Neuronal stem cell (in vitro differentiated cells): Measurements from ENCODE around the gene CROCC2.

Source experiments
- DNase-seq: peaks from one replicate; pipeline ENCODE4 v3.0.0-alpha.2; 2013; ENCODE audit warnings: low spot score
- H2AFZ ChIP-seq: one replicate; pipeline ENCODE4 v1.6.1; 2013; ENCODE audit warnings: mild to moderate bottlenecking, low read length, inconsistent platforms
- H2AK5ac ChIP-seq: 2 replicates; pipeline ENCODE4 v1.6.1; 2013; ENCODE audit warnings: low read depth, mild to moderate bottlenecking, inconsistent platforms, low read length, moderate library complexity, mixed read lengths
- H2BK120ac ChIP-seq: 2 replicates; pipeline ENCODE4 v1.6.1; 2013; ENCODE audit warnings: low read depth, mild to moderate bottlenecking, inconsistent platforms, low read length, moderate library complexity, mixed read lengths
- H2BK12ac ChIP-seq: one replicate; pipeline ENCODE4 v1.6.1; 2013; ENCODE audit warnings: low read length, inconsistent platforms
- H2BK15ac ChIP-seq: 2 replicates; pipeline ENCODE4 v1.6.1; 2013; ENCODE audit warnings: mild to moderate bottlenecking, low read length, inconsistent platforms, mixed read lengths
- H2BK5ac ChIP-seq: one replicate; pipeline ENCODE4 v1.6.1; 2013; ENCODE audit warnings: inconsistent platforms, mild to moderate bottlenecking, low read length, moderate library complexity
- H3K14ac ChIP-seq: one replicate; pipeline ENCODE4 v1.6.1; 2013; ENCODE audit warnings: low read length, inconsistent platforms
- H3K18ac ChIP-seq: 2 replicates; pipeline ENCODE4 v1.6.1; 2013; ENCODE audit warnings: low read length, inconsistent platforms
- H3K23ac ChIP-seq: 2 replicates; pipeline ENCODE4 v1.6.1; 2013; ENCODE audit warnings: low read depth, mild to moderate bottlenecking, mixed read lengths, low read length, inconsistent platforms; ENCODE audit not compliant: poor library complexity
- H3K27ac ChIP-seq: replicated peaks from 3 replicates; pipeline ENCODE4 v1.5.1; 2013; ENCODE audit warnings: low read length, inconsistent platforms
- H3K27me3 ChIP-seq, 3 experiments: 2 replicates each; pipeline ENCODE4 v1.6.1; 2013; ENCODE audit warnings: low read length in 3 of 3, mild to moderate bottlenecking in 2 of 3, inconsistent platforms in 1 of 3, low read depth in 1 of 3, mixed read lengths in 1 of 3, moderate library complexity in 1 of 3; ENCODE audit not compliant: control insufficient read depth in 3 of 3, insufficient read depth in 3 of 3
- H3K36me3 ChIP-seq, 2 donors: replicated peaks in 1 of 2; 2 replicates each; pipeline ENCODE4 v1.6.1; 2013; ENCODE audit warnings: low read length in 2 of 2; ENCODE audit not compliant: control insufficient read depth in 2 of 2, insufficient read depth in 2 of 2
- H3K4ac ChIP-seq: 2 replicates; pipeline ENCODE4 v1.6.1; 2013; ENCODE audit warnings: inconsistent platforms, mild to moderate bottlenecking, low read length, moderate library complexity
- H3K4me1 ChIP-seq, 2 donors: 1 replicate in 1 of 2; 2 replicates in 1 of 2; pipeline ENCODE4 v1.6.1; 2013; ENCODE audit warnings: low read length in 2 of 2, low read depth in 1 of 2; ENCODE audit not compliant: control insufficient read depth in 2 of 2, insufficient read depth in 1 of 2
- H3K4me2 ChIP-seq: one replicate; pipeline ENCODE4 v1.6.1; 2013; ENCODE audit warnings: mild to moderate bottlenecking, low read length, inconsistent platforms; ENCODE audit not compliant: insufficient read depth, poor library complexity, severe bottlenecking
- H3K4me3 ChIP-seq, 2 donors: 2 replicates each; pipeline ENCODE4 v1.5.1; 2013; ENCODE audit warnings: low read length in 2 of 2, mild to moderate bottlenecking in 2 of 2, inconsistent platforms in 1 of 2, moderate library complexity in 1 of 2
- H3K79me1 ChIP-seq: one replicate; pipeline ENCODE4 v1.6.1; 2013; ENCODE audit warnings: low read depth, mild to moderate bottlenecking, inconsistent platforms, low read length, moderate library complexity
- H3K9ac ChIP-seq: one replicate; pipeline ENCODE4 v1.6.1; 2013; ENCODE audit warnings: mild to moderate bottlenecking, low read depth, low read length, inconsistent platforms; ENCODE audit not compliant: poor library complexity
- H3K9me3 ChIP-seq, 2 donors: replicated peaks in 1 of 2; 2 replicates each; pipeline versions ENCODE3 to v1.6.1; 2013; ENCODE audit warnings: low read length in 2 of 2, mild to moderate bottlenecking in 2 of 2, inconsistent platforms in 1 of 2, low read depth in 1 of 2, mixed read lengths in 1 of 2, moderate library complexity in 1 of 2; ENCODE audit not compliant: control insufficient read depth in 2 of 2, insufficient read depth in 1 of 2
- H4K8ac ChIP-seq: one replicate; pipeline ENCODE4 v1.6.1; 2013; ENCODE audit warnings: low read depth, mild to moderate bottlenecking, inconsistent platforms, low read length, moderate library complexity
- H4K91ac ChIP-seq: one replicate; pipeline ENCODE4 v1.6.1; 2013; ENCODE audit warnings: low read length, low read depth, mild to moderate bottlenecking, inconsistent platforms; ENCODE audit not compliant: poor library complexity
- WGBS, 2 donors: extraction: QIAGEN DNeasy Blood & Tissue Kit; methylation state at CpG; one replicate each; pipeline ENCODE4 v1.1.7; 2013; ENCODE audit warnings: missing lambda C conversion rate in 2 of 2, mixed read lengths in 1 of 2; ENCODE audit not compliant: insufficient read length in 2 of 2, insufficient replicate concordance in 1 of 2; ENCODE audit errors: extremely low coverage in 2 of 2; 5-methylcytosine and 5-hydroxymethylcytosine counted together

The CROCC2 gene

DNA sequence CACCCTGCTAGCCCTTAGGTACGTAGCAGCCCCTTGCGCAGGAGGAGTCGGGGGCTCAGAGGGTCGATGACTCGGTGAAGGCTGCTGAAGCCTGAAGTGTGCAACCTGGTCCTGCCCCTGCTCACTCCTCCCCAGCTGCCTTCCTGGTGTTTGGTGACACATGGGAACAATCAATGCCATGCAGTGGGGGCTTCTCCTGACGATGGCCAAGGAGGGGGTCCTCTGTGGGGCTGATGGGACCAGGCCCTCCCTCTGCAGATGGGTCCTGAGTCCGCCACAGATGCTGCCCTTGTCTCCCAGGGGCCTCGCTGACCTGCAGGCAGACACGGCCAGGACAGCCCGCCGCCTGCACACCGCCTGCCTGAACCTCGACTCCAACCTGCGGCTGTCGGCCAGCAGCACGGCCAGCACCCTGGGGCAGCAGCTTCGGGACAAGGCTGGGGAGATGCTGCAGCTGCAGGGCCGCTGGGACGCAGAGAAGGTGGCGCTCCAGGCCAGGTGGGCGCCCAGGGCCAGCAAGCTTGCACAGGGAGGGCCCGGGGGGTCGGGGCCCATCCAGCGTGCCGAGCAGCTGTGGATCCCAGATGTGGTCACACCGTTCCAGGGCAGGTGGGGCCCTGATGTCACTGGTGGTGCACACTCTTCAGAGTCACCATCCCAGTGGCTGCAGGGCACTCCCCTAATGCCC is 24.6 kb downstream of the CROCC2 start:
- DNase-seq, result no peak
- no CpG with 5 or more reads among the region's 26 CpGs for WGBS, 2 donors
- Histone ChIP-seq H4K91ac (no peak overlapping the region), H3K14ac (peak overlapping the region; percentile 99), H2BK15ac (peak overlapping the region; percentile 37), H2BK5ac (no peak overlapping the region), H3K27ac (no peak overlapping the region), H3K4me3 (no peak overlapping the region), H2AK5ac (peak overlapping the region; percentile 84), H3K79me1 (no peaks in the 10 kb centered on the region), H4K8ac (no peak overlapping the region), H3K9ac (peak overlapping the region; percentile 78), H3K4ac (no peak overlapping the region), H3K27me3 (peaks cover 0 to 63% (median 0%) of the 10 kb centered on the region in 3 experiments), H2BK120ac (no peak overlapping the region), H2AFZ (no peak overlapping the region), H3K36me3 (no peaks in the 10 kb centered on the region), H3K23ac (no peak overlapping the region), H3K18ac (peak overlapping the region; percentile 15), H3K4me1 (no peaks in the 10 kb centered on the region), H2BK12ac (no peak overlapping the region), H3K9me3 (no peaks in the 10 kb centered on the region), H3K4me2 (no peak overlapping the region)

DNA sequence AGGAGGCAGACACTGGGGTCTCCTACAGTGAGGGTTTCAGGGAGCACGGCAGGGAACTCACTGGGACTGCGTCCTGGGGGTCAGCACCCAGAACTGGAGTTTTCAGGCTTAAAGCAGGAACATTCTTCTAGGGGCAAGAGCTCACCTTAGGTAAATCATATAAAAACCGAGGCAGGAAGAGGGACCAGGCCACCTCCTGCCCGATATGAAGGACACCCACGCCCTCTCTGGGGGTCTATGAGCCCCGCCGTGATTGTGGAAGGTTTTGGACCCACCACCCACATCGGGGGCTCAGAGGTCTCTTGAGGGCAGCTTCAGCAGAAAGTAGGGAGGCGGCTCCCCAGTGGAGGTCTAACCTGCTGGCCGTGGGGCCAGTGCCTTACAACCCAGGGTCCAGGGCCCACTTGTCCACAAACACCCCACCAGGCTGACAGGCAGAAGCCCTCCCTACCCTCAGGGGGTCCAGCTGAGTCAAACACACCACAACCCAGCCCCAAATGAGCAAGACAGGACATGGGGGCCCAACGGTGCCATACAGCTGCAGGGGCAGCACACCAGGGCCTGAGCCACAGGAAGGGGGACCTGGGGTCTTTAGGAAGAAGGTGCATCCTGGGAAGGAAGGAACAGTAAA is 25.3 kb downstream of the CROCC2 start:
- H3K4me1 ChIP-seq, result no peaks in the 10 kb centered on the region
- no peak overlapping the region for H4K91ac ChIP-seq
- WGBS, 2 donors, result no CpG with 5 or more reads among the region's 11 CpGs
- H3K4ac ChIP-seq, result no peak overlapping the region
- no peaks in the 10 kb centered on the region for H3K9me3 ChIP-seq
- no peak overlapping the region for H2BK12ac ChIP-seq
- no peak overlapping the region for H2BK120ac ChIP-seq
- H3K36me3 ChIP-seq, result no peaks in the 10 kb centered on the region
- H3K4me2 ChIP-seq, result no peak overlapping the region
- H2AK5ac ChIP-seq, result peak overlapping the region; percentile 84
- H3K27me3 ChIP-seq, result peaks cover 0 to 63% (median 0%) of the 10 kb centered on the region in 3 experiments
- no peak overlapping the region for H3K4me3 ChIP-seq
- no peak overlapping the region for H3K27ac ChIP-seq
- peak overlapping the region; percentile 13 for H2BK5ac ChIP-seq
- H2BK15ac ChIP-seq, result no peak overlapping the region
- peak overlapping the region; percentile 99 for H3K14ac ChIP-seq
- no peak overlapping the region for H3K23ac ChIP-seq
- no peaks in the 10 kb centered on the region for H3K79me1 ChIP-seq
- H3K9ac ChIP-seq, result no peak overlapping the region
- DNase-seq, result no peak
- no peak overlapping the region for H2AFZ ChIP-seq
- no peak overlapping the region for H4K8ac ChIP-seq
- H3K18ac ChIP-seq, result peak overlapping the region; percentile 15

DNA sequence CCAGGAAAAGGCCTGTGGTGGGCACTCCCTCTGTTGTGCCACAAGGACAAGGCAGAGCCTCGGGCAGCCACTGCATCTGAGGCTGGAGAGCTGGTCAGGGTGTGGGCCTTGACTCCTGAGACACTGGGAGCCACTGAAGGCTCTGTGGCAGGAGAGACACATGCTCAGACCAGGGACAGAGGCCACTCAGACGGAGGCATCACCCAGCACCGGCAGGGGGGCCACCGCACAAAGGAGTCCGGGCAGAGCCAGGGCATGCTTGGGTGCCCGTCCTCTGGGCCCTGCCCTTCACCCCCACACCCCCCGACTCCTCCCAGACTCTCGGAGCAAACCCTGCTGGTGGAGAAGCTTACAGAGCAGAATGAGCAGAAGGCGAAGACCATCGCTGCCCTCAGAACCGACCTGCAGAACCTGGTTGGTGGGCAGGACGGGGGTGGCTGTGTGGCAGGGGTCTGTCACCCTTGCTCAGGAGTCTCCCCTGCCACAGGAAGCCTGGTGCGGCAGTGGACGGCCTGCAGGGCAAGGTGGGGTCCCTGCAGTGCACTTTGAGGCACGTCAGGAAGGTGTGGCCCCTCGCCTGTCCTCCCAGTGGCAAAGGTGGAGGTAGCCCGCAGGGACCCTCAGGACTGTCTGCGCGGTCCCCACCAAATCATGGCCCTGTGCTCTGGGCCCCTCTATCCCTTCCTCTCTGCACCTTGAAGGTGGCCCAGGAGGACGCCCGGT is 26.0 kb downstream of the CROCC2 start:
- H2AK5ac ChIP-seq, result peak overlapping the region; percentile 66
- H3K9me3 ChIP-seq, result peaks cover 0 to 6% of the 10 kb centered on the region in 2 donors
- H3K14ac ChIP-seq, result no peak overlapping the region
- H2AFZ ChIP-seq, result no peak overlapping the region
- H4K91ac ChIP-seq, result no peak overlapping the region
- no peak overlapping the region for H3K27ac ChIP-seq
- peak overlapping the region; percentile 64 for H3K18ac ChIP-seq
- H3K79me1 ChIP-seq, result no peaks in the 10 kb centered on the region
- peak overlapping the region; percentile 16 for H2BK12ac ChIP-seq
- H3K23ac ChIP-seq, result no peak overlapping the region
- H3K4me1 ChIP-seq, result no peaks in the 10 kb centered on the region
- no peak overlapping the region for H4K8ac ChIP-seq
- peak overlapping the region; percentile 13 for H2BK5ac ChIP-seq
- no peaks in the 10 kb centered on the region for H3K36me3 ChIP-seq
- peak overlapping the region; percentile 3 for H3K4ac ChIP-seq
- WGBS, 2 donors, result no CpG with 5 or more reads among the region's 21 CpGs
- no peak overlapping the region for H2BK15ac ChIP-seq
- no peak overlapping the region for H2BK120ac ChIP-seq
- H3K27me3 ChIP-seq, result peaks cover 0 to 57% (median 0%) of the 10 kb centered on the region in 3 experiments
- H3K4me2 ChIP-seq, result no peak overlapping the region
- H3K9ac ChIP-seq, result peak overlapping the region; percentile 15
- DNase-seq, result no peak
- H3K4me3 ChIP-seq, result no peak overlapping the region

DNA sequence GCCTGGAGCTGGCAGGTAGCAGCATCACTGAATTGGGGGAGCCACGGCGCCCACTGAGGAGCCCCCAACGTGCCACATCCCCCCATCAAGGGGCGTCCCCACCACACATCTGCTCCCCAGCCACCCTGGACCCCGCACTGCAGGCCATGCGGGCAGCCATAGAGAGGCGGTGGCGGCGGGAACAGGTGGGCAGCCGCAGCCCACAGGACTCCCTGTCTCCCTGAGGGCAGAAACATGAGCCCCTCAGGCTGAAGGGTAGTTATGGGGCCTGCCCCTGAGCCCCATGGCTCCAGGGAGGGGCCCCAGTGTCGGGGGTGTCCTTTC is 26.6 kb downstream of the CROCC2 start:
- Histone ChIP-seq H3K27ac (no peak overlapping the region), H3K79me1 (no peaks in the 10 kb centered on the region), H3K14ac (no peak overlapping the region), H3K4me1 (no peaks in the 10 kb centered on the region), H2AFZ (no peak overlapping the region), H3K4me2 (no peak overlapping the region), H3K9me3 (peaks cover 0 to 6% of the 10 kb centered on the region in 2 donors), H3K18ac (peak overlapping the region; percentile 48), H3K23ac (no peak overlapping the region), H2AK5ac (peak overlapping the region; percentile 66), H3K4ac (no peak overlapping the region), H4K8ac (no peak overlapping the region), H2BK120ac (no peak overlapping the region), H3K36me3 (no peaks in the 10 kb centered on the region), H4K91ac (no peak overlapping the region), H3K4me3 (no peak overlapping the region), H2BK15ac (no peak overlapping the region), H2BK5ac (no peak overlapping the region), H3K27me3 (peaks cover 0 to 57% (median 0%) of the 10 kb centered on the region in 3 experiments), H2BK12ac (no peak overlapping the region), H3K9ac (no peak overlapping the region)
- no CpG with 5 or more reads among the region's 11 CpGs for WGBS, 2 donors
- no peak for DNase-seq
